Stimulated activated naive CD8-positive, alpha-beta T cell treated with anti-CD3 and anti-CD28 coated beads, Interleukin-15, amount 100 ng/mL, for 72 hours (primary cell): Measurements from ENCODE around the gene TWIST1.

Experiments used
- ATAC-seq: fragments of 150-1000 bp; cut with Tn5 transposase; 2 replicates; pipeline ENCODE4 v1.10.0; 2021; ENCODE audit warnings: mild to moderate bottlenecking, moderate library complexity
- DNase-seq, 2 donors: peaks; one replicate each; pipeline ENCODE4 v3.0.0; 2021 to 2022
- H3K27ac Mint-ChIP-seq, 2 donors: one replicate each; pipeline ENCODE4 v1.8.0; 2022; ENCODE audit warnings: mild to moderate bottlenecking in 2 of 2, mixed read lengths in 2 of 2, moderate library complexity in 2 of 2
- H3K27me3 Mint-ChIP-seq: one replicate; pipeline ENCODE4 v1.8.0; 2022; ENCODE audit warnings: mixed read lengths
- H3K4me1 Mint-ChIP-seq: one replicate; pipeline ENCODE4 v1.8.0; 2022; ENCODE audit warnings: mild to moderate bottlenecking, mixed read lengths
- H3K4me3 Mint-ChIP-seq, 2 donors: one replicate each; pipeline ENCODE4 v1.8.0; 2022; ENCODE audit warnings: mild to moderate bottlenecking in 2 of 2, mixed read lengths in 2 of 2, moderate library complexity in 1 of 2
- H3K9me3 Mint-ChIP-seq, 2 donors: one replicate each; pipeline ENCODE4 v1.8.0; 2022; ENCODE audit warnings: mixed read lengths in 2 of 2

TWIST1 gene

GRCh38 chr7:19107081-19107355 is 10.4 kb downstream of the TWIST1 start:
- H3K4me3 Mint-ChIP-seq = no peak overlapping the region
- DNase-seq (no peak), ATAC-seq (no peak)
- no peaks in the 10 kb centered on the region for H3K9me3 Mint-ChIP-seq
- H3K27me3 Mint-ChIP-seq = peaks cover 90% of the 10 kb centered on the region
- peaks cover 17% of the 10 kb centered on the region for H3K4me1 Mint-ChIP-seq
- no peak overlapping the region for H3K27ac Mint-ChIP-seq

GRCh38 chr7:19106241-19107080 is 11.0 kb downstream of the TWIST1 start:
- no peak overlapping the region for H3K4me3 Mint-ChIP-seq
- peaks cover 17% of the 10 kb centered on the region for H3K4me1 Mint-ChIP-seq
- H3K27me3 Mint-ChIP-seq = peaks cover 84% of the 10 kb centered on the region
- no peaks in the 10 kb centered on the region for H3K9me3 Mint-ChIP-seq
- DNase-seq (no peak), ATAC-seq (no peak)
- H3K27ac Mint-ChIP-seq = no peak overlapping the region

DNA sequence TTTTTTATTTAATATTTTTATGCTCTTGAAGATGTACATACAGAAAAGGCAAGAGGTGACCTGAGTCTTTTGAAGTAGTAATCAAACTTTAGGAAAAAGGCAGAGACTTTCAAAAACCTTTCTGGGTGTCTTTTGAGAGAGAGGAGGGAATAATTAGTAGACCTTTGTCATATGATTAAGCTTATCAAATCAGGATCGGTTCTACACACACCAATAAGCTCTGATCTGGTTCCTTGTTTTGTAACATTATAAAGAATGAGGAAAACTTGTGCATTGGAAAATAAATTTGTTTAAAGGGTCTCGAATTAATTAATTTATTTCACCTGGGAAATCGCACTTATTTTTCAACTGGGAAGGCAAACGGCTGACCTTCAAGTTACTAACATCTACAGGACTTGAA is 11.9 kb downstream of the TWIST1 start:
- Mint-ChIP-seq H3K4me1 (peaks cover 17% of the 10 kb centered on the region), H3K27ac (no peak overlapping the region), H3K27me3 (peaks cover 75% of the 10 kb centered on the region), H3K4me3 (no peak overlapping the region), H3K9me3 (no peaks in the 10 kb centered on the region)
- ATAC-seq (no peak), DNase-seq (no peak)

GRCh38 chr7:19104811-19105210 is 12.6 kb downstream of the TWIST1 start:
- Mint-ChIP-seq H3K4me3 (no peak overlapping the region), H3K4me1 (peaks cover 17% of the 10 kb centered on the region), H3K27me3 (peaks cover 68% of the 10 kb centered on the region), H3K27ac (no peak overlapping the region), H3K9me3 (no peaks in the 10 kb centered on the region)
- no peak for DNase-seq
- ATAC-seq = no peak

DNA sequence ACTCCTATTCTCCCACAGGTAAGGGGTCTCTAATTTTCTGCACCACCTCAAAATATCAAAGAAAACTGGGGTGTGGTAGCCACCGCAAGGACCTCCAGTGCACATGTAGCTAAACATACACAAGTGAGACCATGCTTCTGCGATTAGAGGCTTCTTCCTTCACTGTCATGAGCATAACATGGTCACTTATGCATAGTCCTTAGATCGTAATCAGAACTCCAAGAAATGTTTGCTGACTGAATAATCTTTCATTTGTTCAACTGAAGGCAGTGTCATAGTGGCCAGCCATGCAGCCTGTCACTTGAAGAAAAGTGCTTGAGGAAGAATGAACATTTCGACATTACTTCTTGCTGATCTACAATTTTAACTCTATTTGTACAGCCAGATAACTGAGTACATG is 14.6 kb downstream of the TWIST1 start:
- Mint-ChIP-seq H3K4me1 (peaks cover 14% of the 10 kb centered on the region), H3K27me3 (peaks cover 49% of the 10 kb centered on the region), H3K9me3 (no peaks in the 10 kb centered on the region), H3K27ac (no peak overlapping the region), H3K4me3 (no peak overlapping the region)
- DNase-seq = no peak
- no peak for ATAC-seq

GRCh38 chr7:19101909-19102308 is 15.5 kb downstream of the TWIST1 start:
- no peak overlapping the region for H3K4me3 Mint-ChIP-seq
- no peak for ATAC-seq
- H3K27me3 Mint-ChIP-seq = peaks cover 39% of the 10 kb centered on the region
- H3K9me3 Mint-ChIP-seq = no peaks in the 10 kb centered on the region
- H3K27ac Mint-ChIP-seq = no peak overlapping the region
- H3K4me1 Mint-ChIP-seq = peaks cover 6% of the 10 kb centered on the region
- no peak for DNase-seq

DNA sequence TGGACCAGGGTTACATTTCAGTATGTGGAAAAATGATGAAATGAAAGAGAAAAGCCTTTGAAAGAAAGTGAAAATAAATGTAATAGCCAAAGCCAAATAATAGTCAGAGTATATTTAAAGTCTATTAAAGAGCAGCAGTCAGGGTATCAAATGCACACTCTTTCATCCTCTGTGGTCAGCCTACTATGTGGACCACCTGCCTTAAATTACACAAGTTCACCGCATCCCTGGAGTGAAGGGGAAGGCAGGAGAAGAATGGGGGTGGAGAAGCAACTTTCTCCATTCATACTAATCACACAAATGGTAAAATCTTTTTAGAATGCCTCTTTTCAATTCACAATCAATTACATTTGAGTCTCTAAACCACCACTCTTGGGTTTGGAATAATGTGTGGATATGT is 16.0 kb downstream of the TWIST1 start:
- no peak overlapping the region for H3K27ac Mint-ChIP-seq
- ATAC-seq (no peak), DNase-seq (no peak)
- no peaks in the 10 kb centered on the region for H3K9me3 Mint-ChIP-seq
- H3K4me1 Mint-ChIP-seq = peaks cover 5% of the 10 kb centered on the region
- H3K27me3 Mint-ChIP-seq = peaks cover 34% of the 10 kb centered on the region
- H3K4me3 Mint-ChIP-seq = no peak overlapping the region

DNA sequence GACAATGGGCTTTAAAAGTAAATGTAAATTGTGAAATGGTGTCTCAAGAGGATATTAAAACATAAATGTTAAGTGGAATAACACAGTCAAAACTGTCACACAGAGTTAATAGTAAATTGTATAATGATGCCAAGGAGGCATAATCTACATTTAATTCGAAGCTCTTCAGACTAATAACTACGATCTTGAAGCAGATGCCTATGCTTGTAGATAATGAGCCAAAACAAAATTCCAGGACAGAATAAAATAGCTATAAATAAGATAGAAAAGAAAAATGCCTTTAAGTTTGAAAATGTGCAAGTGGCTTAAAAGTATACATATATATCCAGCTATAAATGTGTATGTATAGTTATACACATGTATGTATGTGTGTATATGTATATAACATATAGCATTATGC is 17.5 kb downstream of the TWIST1 start:
- ATAC-seq (no peak), DNase-seq (no peak)
- Mint-ChIP-seq H3K9me3 (no peaks in the 10 kb centered on the region), H3K4me1 (no peaks in the 10 kb centered on the region), H3K27ac (no peak overlapping the region), H3K4me3 (no peak overlapping the region), H3K27me3 (peaks cover 19% of the 10 kb centered on the region)

GRCh38 chr7:19099194-19099593 is 18.2 kb downstream of the TWIST1 start:
- Mint-ChIP-seq H3K9me3 (no peaks in the 10 kb centered on the region), H3K4me1 (no peaks in the 10 kb centered on the region), H3K27ac (no peak overlapping the region), H3K27me3 (peaks cover 12% of the 10 kb centered on the region), H3K4me3 (no peak overlapping the region)
- DNase-seq (no peak), ATAC-seq (no peak)

DNA sequence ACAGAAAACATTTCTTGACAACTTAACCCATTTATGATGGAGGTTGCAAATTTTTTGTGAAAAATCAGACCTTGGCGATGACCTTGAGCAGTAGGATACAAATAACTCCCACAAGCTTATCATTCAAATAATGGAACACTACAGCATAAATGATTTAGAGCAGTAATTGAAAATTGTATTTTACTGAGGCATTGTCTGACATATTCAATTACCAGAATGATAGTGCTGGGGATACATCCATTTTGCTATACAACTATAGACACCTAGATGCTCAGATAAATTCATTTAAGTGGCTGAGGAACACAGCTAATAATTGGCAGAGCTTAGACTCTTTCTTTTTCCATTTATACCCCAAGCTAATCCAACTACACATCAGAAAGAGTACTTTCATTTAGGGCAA is 18.9 kb downstream of the TWIST1 start:
- ATAC-seq (no peak), DNase-seq (no peak)
- Mint-ChIP-seq H3K27ac (no peak overlapping the region), H3K27me3 (peaks cover 10% of the 10 kb centered on the region), H3K4me1 (no peaks in the 10 kb centered on the region), H3K9me3 (no peaks in the 10 kb centered on the region), H3K4me3 (no peak overlapping the region)

GRCh38 chr7:19097165-19098055 is 20.0 kb downstream of the TWIST1 start:
- H3K4me3 Mint-ChIP-seq = no peak overlapping the region
- no peak overlapping the region for H3K27ac Mint-ChIP-seq
- ATAC-seq (no peak), DNase-seq (no peak)
- no peaks in the 10 kb centered on the region for H3K27me3 Mint-ChIP-seq
- H3K9me3 Mint-ChIP-seq = peaks cover 0 to 4% of the 10 kb centered on the region in 2 donors
- H3K4me1 Mint-ChIP-seq = no peaks in the 10 kb centered on the region

- no peaks in the 10 kb centered on the region for H3K4me1 Mint-ChIP-seq
- peaks cover 0 to 4% of the 10 kb centered on the region in 2 donors for H3K9me3 Mint-ChIP-seq
- no peak overlapping the region for H3K27ac Mint-ChIP-seq
- ATAC-seq (no peak), DNase-seq (no peak)
- H3K4me3 Mint-ChIP-seq = no peak overlapping the region
- no peaks in the 10 kb centered on the region for H3K27me3 Mint-ChIP-seq
These were observed 22.0 kb downstream of the TWIST1 start for GRCh38 chr7:19095353-19095860.

- H3K4me1 Mint-ChIP-seq = no peaks in the 10 kb centered on the region
- ATAC-seq = no peak
- DNase-seq = no peak
- H3K9me3 Mint-ChIP-seq = peaks cover 0 to 4% of the 10 kb centered on the region in 2 donors
- no peak overlapping the region for H3K4me3 Mint-ChIP-seq
- H3K27me3 Mint-ChIP-seq = no peaks in the 10 kb centered on the region
- H3K27ac Mint-ChIP-seq = no peak overlapping the region
These were observed 22.7 kb downstream of the TWIST1 start for GRCh38 chr7:19094598-19095352.

DNA sequence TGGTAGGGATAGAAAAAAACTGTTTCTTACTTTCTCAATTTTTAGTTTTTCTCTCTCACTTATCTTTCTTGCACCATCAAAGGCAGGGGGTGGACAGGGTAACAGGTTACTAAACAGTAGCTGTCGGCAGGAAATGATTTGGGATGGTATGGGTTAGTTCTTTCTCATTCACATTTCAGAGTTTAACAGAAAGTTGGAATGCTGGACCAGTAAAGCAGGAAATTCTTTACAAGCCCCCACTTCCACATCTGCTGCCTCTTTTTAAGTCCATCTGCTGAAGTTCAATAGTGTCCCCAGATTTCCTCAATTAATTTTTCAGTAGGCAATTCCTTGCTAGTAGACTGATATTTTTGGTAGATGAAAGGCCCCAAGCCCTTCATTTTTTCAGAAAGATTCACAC is 23.3 kb downstream of the TWIST1 start:
- ATAC-seq = no peak
- H3K9me3 Mint-ChIP-seq = peaks cover 0 to 4% of the 10 kb centered on the region in 2 donors

GRCh38 chr7:19091550-19092200 is 25.8 kb downstream of the TWIST1 start:
- ATAC-seq = no peak
- Mint-ChIP-seq H3K4me1 (no peaks in the 10 kb centered on the region), H3K27ac (no peak overlapping the region), H3K27me3 (no peaks in the 10 kb centered on the region), H3K9me3 (peaks cover 0 to 4% of the 10 kb centered on the region in 2 donors), H3K4me3 (no peak overlapping the region)
- no peak for DNase-seq

More for the DNA sequence above, 23.3 kb downstream of the TWIST1 start:
- no peak overlapping the region for H3K27ac Mint-ChIP-seq
- DNase-seq = no peak
- H3K27me3 Mint-ChIP-seq = no peaks in the 10 kb centered on the region
- no peak overlapping the region for H3K4me3 Mint-ChIP-seq
- no peaks in the 10 kb centered on the region for H3K4me1 Mint-ChIP-seq
